HG02840 (cell line): ENCODE results near the gene C16orf74.

Experiments
- ATAC-seq: cut with Tn5 transposase; IDR thresholded peaks from one replicate; pipeline ENCODE4 v1.9.1; 2021; ENCODE audit warnings: mild to moderate bottlenecking, moderate library complexity, moderate number of reproducible peaks; ENCODE audit not compliant: unreplicated experiment, low FRiP score

Gene C16orf74

GRCh38 chr16:85751698-85752501, 1.0 kb upstream of the C16orf74 start:
- no peak for ATAC-seq

DNA sequence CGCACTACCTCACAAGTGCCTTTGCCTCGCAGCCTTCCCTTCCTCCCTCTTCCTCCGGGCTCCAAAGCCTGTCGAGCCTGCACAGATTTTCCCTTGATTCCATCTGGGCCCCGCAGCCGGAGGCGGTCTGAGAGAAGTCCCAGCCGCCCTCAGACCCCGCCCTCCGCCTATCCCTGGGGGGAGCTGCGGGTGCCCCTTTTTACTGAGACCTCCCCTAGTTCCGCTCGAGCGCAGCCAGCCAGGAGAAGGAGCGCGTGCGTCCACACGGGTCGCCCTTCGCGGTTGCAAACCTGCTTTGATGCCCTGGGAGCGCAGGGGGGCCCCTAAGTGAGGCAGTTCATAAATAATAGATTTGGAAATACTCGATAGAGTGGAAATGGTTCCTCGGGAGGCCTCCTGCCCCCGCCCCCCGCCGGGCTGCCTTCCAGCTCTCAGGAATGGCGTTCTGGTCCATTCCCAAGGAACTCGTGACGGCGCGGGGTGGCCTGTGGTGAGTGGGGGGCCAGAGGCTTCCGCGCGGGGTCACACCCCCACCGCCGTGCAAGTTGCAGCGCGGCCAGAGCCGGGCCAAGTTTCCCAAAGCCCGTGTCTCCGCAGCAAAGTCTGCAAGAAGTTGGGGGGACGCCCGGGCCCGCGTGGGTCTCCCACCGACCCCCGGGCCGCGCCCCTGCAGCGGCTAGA, 610 bp downstream of the C16orf74 start:
- no peak for ATAC-seq

- no peak for ATAC-seq
Observed at GRCh38 chr16:85749771-85750145, 1.1 kb downstream of the C16orf74 start.

- no peak for ATAC-seq
Observed at GRCh38 chr16:85746460-85747215, 4.3 kb downstream of the C16orf74 start.

DNA sequence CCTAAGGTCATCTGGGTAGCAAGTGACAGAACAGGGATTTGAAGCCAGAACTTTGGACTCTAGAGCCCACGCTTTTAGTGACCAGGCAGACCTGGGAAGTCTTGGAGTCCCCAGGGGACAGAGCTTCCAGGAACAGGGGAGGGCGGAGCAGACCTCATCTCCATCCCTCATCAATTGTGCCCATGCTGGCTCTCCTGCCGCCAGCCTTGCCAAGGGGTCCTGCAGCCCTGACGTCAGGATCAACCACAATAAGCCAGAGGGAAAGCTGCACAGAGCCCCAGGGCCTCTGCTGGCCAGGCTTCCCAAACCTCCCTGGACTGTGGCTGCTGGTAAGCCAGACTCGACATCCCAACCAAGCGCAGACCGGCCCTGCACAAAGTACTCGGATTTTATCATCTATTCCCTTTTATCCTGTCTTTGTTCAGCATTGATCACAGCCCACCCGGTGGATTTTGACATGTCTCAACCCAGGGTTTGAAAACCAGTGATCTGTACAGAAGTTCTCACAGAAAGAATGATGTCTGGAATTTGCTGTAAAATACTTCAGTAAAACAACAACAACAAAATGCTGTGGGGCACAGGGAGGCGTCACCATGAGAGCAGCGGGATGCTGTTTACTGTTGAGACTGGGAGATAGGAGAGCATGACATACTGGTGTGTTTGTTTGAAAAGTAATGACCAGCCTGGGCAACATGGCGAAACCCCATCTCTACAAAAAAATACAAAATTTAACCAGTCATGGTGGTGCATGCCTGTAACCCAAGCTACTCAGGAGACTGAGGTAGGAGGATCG, 11.8 kb downstream of the C16orf74 start:
- no peak for ATAC-seq

DNA sequence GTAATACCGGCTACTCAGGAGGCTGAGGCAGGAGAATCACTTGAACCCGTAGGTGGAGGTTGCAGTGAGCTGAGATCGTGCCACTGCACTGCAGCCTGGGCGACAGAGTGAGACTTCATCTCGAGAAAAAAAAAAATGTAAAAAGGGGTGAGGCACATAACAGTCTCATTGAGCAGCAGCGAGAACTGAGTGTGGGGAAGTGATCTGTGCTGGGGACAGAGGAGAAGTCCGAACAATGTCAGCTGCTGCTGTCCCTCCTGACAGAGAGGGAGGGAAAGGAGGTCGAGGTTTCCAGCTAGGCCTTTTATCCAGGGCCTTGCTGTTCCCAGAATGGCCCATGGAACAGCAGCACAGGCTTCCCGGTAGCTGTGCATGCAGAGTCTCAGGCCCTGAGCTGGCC, 14.0 kb downstream of the C16orf74 start:
- no peak for ATAC-seq

- ATAC-seq = no peak
Observed at GRCh38 chr16:85735946-85736345, 14.9 kb downstream of the C16orf74 start.

GRCh38 chr16:85735225-85735635, 15.7 kb downstream of the C16orf74 start:
- peak; percentile 84 for ATAC-seq

DNA sequence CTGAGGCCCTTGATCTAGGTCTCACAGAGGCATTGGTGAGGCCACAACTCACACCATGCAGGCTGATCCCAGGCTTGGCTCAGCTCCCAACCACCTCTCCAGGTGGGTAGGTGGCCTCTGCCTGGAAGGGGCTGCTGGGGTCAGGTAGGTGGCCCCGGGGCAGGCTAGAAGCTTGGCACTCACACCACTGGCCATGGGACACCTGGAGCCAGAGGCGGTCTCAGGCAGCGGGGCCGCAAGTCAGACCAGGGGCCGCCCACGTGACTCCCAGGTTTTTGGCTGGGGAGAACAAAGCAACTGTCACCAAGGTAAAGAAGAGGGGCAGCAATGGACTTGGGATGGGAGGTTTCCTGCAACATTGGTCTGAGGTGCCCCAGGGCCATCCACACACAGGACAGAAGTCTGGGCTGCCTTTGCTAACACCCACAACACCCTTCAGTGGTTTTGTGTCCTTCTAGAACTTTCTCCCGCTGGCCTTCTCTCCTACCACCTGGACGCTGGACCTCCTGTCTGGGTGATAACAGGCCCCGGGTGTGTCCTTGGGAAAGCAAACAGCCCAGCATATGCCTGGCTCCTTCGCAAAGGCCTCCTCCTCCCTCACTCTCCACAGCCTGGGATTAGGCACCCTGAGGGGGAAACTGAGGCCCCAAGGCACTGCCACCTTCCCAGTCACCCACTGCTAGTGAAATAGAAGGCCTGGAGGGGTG, 16.4 kb downstream of the C16orf74 start:
- ATAC-seq = no peak

DNA sequence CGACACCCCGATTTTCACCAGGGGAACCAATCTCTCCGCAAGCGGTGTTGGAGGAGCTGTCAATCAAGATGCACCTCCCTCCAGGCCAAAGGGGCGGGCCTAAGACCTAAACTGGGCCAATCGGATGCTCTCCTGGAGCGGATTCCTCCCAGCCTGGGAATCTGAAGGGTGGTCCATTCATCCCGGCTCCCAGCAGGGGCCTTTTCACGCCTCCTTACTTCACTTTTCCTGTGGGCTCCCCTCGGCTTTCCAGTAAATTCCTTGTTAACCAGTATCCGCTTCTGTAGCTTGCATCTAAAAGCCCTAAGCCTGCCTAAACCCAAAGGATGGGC, 17.1 kb downstream of the C16orf74 start:
- no peak for ATAC-seq

GRCh38 chr16:85733155-85733838, 17.6 kb downstream of the C16orf74 start:
- ATAC-seq = no peak

- no peak for ATAC-seq
Observed at GRCh38 chr16:85731179-85731578, 19.7 kb downstream of the C16orf74 start.

DNA sequence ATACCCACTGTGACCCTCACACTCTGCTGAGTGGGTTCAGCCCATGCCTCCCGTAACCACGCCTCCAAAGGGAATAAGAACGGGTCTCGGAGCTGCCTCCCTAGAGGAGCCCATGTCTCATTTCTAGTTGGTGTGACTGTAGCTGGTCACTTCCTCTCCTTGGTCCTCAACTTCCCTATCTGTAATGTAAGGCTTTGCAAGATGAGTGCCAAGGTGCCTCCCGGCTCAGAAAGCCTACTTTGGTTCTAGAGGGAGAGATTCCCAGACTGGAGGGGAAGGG, 20.8 kb downstream of the C16orf74 start:
- no peak for ATAC-seq

- no peak for ATAC-seq
Observed at GRCh38 chr16:85729452-85730185, 21.3 kb downstream of the C16orf74 start.

GRCh38 chr16:85728879-85729278, 22.0 kb downstream of the C16orf74 start:
- no peak for ATAC-seq

DNA sequence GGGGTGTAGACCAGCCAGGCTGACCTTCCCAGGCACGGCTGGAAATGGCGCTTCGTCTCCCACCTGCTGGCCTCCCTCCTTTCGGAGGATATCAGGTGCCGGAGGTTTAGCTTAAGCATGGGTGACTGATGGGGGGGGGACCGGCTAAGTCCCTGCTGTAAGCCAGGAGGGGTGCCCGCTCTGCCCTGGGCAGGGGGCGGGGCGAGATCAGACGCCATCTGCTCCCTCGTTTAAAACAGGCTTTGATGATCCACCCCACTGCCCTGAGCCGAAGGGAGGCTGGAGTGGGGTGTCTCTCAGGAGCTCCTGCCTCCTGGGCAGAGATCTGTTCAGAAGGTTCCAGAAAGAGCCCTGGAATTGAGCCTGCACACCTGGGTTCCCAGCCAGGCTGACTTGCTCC, 26.0 kb downstream of the C16orf74 start:
- no peak for ATAC-seq

DNA sequence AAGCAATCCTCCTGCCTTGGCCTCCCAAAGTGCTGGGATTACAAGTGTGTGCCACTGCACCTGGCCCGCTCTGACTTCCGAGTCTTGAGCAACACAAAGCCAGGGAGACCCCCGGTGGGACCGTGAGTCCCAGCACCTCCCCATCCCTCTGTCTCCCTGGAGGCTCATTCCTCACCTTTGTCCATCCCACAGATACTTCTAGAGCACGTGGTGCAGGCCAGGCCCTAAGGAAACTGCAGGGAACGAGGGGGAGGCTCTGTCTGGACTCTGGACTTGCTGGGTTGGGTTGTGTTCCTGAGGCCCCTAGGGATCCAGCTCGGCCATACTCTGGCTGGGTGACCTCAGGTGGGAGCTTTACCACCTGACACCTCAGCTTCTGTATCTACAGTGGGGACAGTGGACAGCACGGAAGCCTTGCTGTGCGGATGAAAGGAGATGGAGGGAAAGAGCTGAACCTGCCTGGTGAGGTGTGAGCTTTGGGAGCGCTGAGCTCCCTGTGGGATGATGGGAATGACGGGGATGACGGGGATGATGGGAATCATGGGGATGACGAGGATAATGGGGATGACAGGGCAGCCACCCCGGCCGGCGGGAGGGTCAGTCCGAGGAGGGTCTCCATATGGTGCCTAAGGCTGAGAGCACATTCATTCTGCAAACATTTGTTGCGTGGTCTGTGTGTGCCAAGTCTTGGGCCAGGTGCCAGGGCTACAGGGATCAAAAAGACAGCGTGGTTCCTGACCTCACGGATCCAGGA, 26.6 kb downstream of the C16orf74 start:
- ATAC-seq = no peak

DNA sequence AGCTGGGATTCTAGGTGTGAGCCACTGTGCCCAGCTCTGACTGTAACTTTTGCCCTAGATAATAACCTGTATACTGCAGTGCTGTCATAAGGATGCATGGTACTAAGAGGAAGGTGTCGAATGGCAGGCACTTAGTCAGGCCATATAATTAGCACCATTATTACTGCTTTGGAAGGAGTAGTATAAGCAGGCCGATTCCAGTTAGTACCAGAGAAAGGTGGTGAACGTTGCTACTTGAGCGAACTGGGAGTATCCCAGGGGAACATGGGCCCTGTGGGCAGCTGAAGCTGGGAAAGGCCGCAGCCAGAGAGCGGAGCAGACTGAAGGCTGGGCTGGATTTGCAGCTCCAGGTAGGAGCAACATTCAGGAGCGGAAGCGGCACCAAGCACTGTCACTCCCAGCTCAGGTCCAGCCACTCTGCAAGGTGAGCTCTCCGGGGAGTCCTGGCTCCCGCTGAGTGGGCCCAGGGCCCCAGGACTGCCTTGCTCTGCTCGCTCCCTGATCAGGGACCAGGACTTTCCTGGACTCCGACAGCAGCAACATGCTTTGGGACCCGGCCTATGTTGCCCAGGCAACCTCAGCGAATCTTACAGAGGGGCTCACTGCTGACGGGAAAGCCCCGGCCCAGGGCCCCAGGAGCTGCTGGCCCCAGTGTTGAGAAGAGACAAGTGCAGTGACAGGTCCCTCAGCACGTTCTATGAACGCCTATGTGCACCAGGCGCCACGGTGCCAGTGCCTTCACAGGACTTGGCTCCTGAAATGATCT, 28.6 kb downstream of the C16orf74 start:
- no peak for ATAC-seq
